ENCODE data around the gene USP48.

DNA sequence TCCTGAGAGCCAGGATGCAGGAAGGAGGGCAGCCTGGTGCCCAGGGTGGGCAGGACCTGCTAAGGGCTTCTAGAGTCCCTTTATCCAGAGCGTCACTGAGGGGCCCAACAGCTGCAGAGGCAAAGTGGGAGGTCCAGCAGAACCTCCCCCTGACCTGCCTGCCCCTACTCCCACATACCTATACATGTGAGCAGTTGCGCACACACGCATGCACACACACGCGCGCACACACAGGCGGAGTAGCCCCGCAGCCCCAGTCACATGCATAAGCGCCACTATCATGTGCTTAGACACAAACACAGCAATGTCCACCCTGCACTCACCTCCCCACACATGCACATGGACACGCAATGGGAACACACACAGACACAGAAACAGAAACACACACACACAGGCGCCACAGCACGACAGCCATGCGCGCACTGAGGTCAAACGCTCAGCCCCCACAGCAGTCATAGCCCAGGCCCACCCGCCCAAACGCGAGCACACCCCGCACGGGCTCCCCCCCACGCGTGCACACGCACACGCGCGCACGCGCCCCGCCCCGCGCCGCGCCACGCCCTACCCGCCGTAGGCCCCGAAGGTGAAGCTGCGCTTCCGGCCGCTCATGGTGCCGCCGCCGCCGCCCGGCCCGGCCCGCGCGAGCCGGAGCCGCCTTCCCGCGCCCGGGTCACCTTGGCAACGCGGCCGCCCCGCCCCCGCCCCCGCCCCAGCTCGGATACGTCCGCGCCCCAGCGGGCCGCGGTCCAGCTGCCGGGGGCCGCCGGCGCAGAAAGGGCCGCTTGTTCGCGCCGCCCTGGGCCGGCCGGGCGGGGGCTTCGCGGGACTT is 131.5 kb downstream of the USP48 start:
- TF ChIP-seq, protein P1, sequence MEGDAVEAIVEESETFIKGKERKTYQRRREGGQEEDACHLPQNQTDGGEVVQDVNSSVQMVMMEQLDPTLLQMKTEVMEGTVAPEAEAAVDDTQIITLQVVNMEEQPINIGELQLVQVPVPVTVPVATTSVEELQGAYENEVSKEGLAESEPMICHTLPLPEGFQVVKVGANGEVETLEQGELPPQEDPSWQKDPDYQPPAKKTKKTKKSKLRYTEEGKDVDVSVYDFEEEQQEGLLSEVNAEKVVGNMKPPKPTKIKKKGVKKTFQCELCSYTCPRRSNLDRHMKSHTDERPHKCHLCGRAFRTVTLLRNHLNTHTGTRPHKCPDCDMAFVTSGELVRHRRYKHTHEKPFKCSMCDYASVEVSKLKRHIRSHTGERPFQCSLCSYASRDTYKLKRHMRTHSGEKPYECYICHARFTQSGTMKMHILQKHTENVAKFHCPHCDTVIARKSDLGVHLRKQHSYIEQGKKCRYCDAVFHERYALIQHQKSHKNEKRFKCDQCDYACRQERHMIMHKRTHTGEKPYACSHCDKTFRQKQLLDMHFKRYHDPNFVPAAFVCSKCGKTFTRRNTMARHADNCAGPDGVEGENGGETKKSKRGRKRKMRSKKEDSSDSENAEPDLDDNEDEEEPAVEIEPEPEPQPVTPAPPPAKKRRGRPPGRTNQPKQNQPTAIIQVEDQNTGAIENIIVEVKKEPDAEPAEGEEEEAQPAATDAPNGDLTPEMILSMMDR (IDR thresholded peaks at IDR 0.05): no peak
- no peak for TF ChIP-seq POLR2A (IDR thresholded peaks at IDR 0.05)

Measured in esophagus squamous epithelium (tissue), 4 donors.